GM19025 (cell line): Measurements from ENCODE around the gene GPATCH2L.

ENCODE experiments used
- ATAC-seq: cut with Tn5 transposase; IDR thresholded peaks from one replicate; pipeline ENCODE4 v1.9.1; 2021; ENCODE audit warnings: mild to moderate bottlenecking, low read depth, moderate library complexity; ENCODE audit not compliant: unreplicated experiment

The GPATCH2L gene

GRCh38 chr14:76195003-76195402, 43.3 kb downstream of the GPATCH2L start:
- no peak for ATAC-seq

- no peak for ATAC-seq
Measured at GRCh38 chr14:76196980-76197695, 45.4 kb downstream of the GPATCH2L start.

GRCh38 chr14:76201162-76201561, 49.4 kb downstream of the GPATCH2L start:
- no peak for ATAC-seq

GRCh38 chr14:76203086-76204001, 51.6 kb downstream of the GPATCH2L start:
- peak; percentile 83 for ATAC-seq

GRCh38 chr14:76204461-76205230, 52.9 kb downstream of the GPATCH2L start:
- no peak for ATAC-seq

- ATAC-seq: no peak
Measured at GRCh38 chr14:76205708-76206107, 54.0 kb downstream of the GPATCH2L start.

GRCh38 chr14:76208340-76208739, 56.6 kb downstream of the GPATCH2L start:
- no peak for ATAC-seq

- no peak for ATAC-seq
Measured at GRCh38 chr14:76212242-76212641, 60.5 kb downstream of the GPATCH2L start.

- ATAC-seq: no peak
Measured at GRCh38 chr14:76217179-76217578, 65.5 kb downstream of the GPATCH2L start.

GRCh38 chr14:76218662-76219061, 66.9 kb downstream of the GPATCH2L start:
- ATAC-seq: no peak

GRCh38 chr14:76219873-76220272, 68.2 kb downstream of the GPATCH2L start:
- no peak for ATAC-seq

- no peak for ATAC-seq
Measured at GRCh38 chr14:76227450-76228050, 75.8 kb downstream of the GPATCH2L start.

GRCh38 chr14:76228138-76228537, 76.4 kb downstream of the GPATCH2L start:
- no peak for ATAC-seq

- ATAC-seq: no peak
Measured at GRCh38 chr14:76232800-76233199, 81.1 kb downstream of the GPATCH2L start.

GRCh38 chr14:76235628-76236027, 83.9 kb downstream of the GPATCH2L start:
- no peak for ATAC-seq

- peak; percentile 88 for ATAC-seq
Measured at GRCh38 chr14:76236172-76237130, 84.7 kb downstream of the GPATCH2L start.

GRCh38 chr14:76237349-76237990, 85.7 kb downstream of the GPATCH2L start:
- no peak for ATAC-seq

GRCh38 chr14:76245097-76245496, 93.4 kb downstream of the GPATCH2L start:
- ATAC-seq: no peak

GRCh38 chr14:76250302-76250701, 98.6 kb downstream of the GPATCH2L start:
- ATAC-seq: no peak
